GM10266 (cell line): ENCODE measurements around the gene PTBP3.

Experiments used
- DNase-seq: peaks from one replicate; pipeline ENCODE4 v3.0.0; 2012; ENCODE audit errors: extremely low spot score
- CTCF ChIP-seq: IDR thresholded peaks from 2 replicates; pipeline ENCODE4 v1.5.1; 2012; ENCODE audit warnings: mild to moderate bottlenecking, low read depth; ENCODE audit not compliant: control insufficient read depth, insufficient read depth; ENCODE audit errors: missing control alignments

PTBP3 gene

GRCh38 chr9:112249277-112249676, 84.1 kb downstream of the PTBP3 start:
- peak; percentile 32 for DNase-seq
- no peak for TF ChIP-seq CTCF

- TF ChIP-seq CTCF: no peak
- no peak for DNase-seq
Measured at GRCh38 chr9:112248722-112249121, 84.7 kb downstream of the PTBP3 start.

GRCh38 chr9:112247090-112247489, 86.3 kb downstream of the PTBP3 start:
- no peak for TF ChIP-seq CTCF
- DNase-seq: no peak

GRCh38 chr9:112245126-112245525, 88.3 kb downstream of the PTBP3 start:
- TF ChIP-seq CTCF: no peak
- DNase-seq: no peak

- DNase-seq: no peak
- TF ChIP-seq CTCF: no peak
Measured at GRCh38 chr9:112242147-112242804, 91.1 kb downstream of the PTBP3 start.

- no peak for DNase-seq
- TF ChIP-seq CTCF: no peak
Measured at GRCh38 chr9:112241491-112241890, 91.9 kb downstream of the PTBP3 start.

GRCh38 chr9:112239708-112240107, 93.7 kb downstream of the PTBP3 start:
- TF ChIP-seq CTCF: no peak
- no peak for DNase-seq
